H1 (cell line): ENCODE data around the gene WDR4. TPM values are rescaled to one million over a fixed set of nuclear protein-coding genes. Genes with fewer than 3 reads are reported as not detected.

Experiments used
- CTCF ChIA-PET: fragments of 300-600 bp; sonication (Branson Sonifier 250); formaldehyde crosslinking; loops from one replicate; lab custom pipeline; 2021; ENCODE audit not compliant: partially characterized antibody; lab: Charles Lee
- POLR2A ChIA-PET: fragments of 300-600 bp; sonication (Branson Sonifier 250); formaldehyde crosslinking; loops from one replicate; lab custom pipeline; 2021; ENCODE audit warnings: inconsistent platforms; ENCODE audit not compliant: partially characterized antibody; lab: Charles Lee
- DNase-seq, 2 experiments: peaks; one replicate each; pipeline versions ENCODE4 v3.0.0 to v3.0.0-alpha.2; 2010 to 2022; ENCODE audit warnings: low spot score in 2 of 2, low read depth in 1 of 2, mixed read lengths in 1 of 2
- FAIRE-seq: peaks from 2 replicates; lab custom pipeline; 2011; peaks lifted over from hg19 to GRCh38; lab: Jason Lieb, UNC
- H2AFZ ChIP-seq: 2 replicates; pipeline ENCODE4 v1.8.1; 2012; ENCODE audit warnings: low read length, inconsistent platforms
- H2AK5ac ChIP-seq: 2 replicates; pipeline ENCODE4 v1.6.1; 2013; ENCODE audit warnings: low read depth, low read length
- H2BK120ac ChIP-seq: replicated peaks from 2 replicates; pipeline ENCODE3; 2013; ENCODE audit warnings: low read depth, low read length, inconsistent platforms
- H2BK12ac ChIP-seq: 2 replicates; pipeline ENCODE4 v1.6.1; 2013; ENCODE audit warnings: low read depth, low read length
- H2BK15ac ChIP-seq: 2 replicates; pipeline ENCODE4 v1.6.1; 2013; ENCODE audit warnings: low read length
- H2BK20ac ChIP-seq: 2 replicates; pipeline ENCODE4 v1.6.1; 2013; ENCODE audit warnings: low read length
- H2BK5ac ChIP-seq: 2 replicates; pipeline ENCODE4 v1.6.1; 2013; ENCODE audit warnings: low read depth, low read length
- H3K14ac ChIP-seq: 2 replicates; pipeline ENCODE4 v1.6.1; 2013; ENCODE audit warnings: inconsistent platforms; ENCODE audit not compliant: insufficient read length
- H3K18ac ChIP-seq: 2 replicates; pipeline ENCODE4 v1.6.1; 2013; ENCODE audit warnings: low read length; ENCODE audit errors: extremely low read depth
- H3K23ac ChIP-seq: 2 replicates; pipeline ENCODE4 v1.6.1; 2013; ENCODE audit warnings: inconsistent platforms; ENCODE audit not compliant: insufficient read length
- H3K23me2 ChIP-seq: 2 replicates; pipeline ENCODE4 v1.6.1; 2013; ENCODE audit warnings: low read depth, low read length
- H3K27ac ChIP-seq: 2 replicates; pipeline ENCODE4 v1.6.1; 2011; ENCODE audit warnings: low read depth, low read length, inconsistent platforms
- H3K27me3 ChIP-seq, 4 experiments: replicated peaks in 1 of 4; 1 replicate in 1 of 4; 2 replicates in 3 of 4; pipeline versions ENCODE4 v1.6.1 to v1.8.1; 2011 to 2013; ENCODE audit warnings: low read length in 3 of 4, mild to moderate bottlenecking in 3 of 4, inconsistent platforms in 2 of 4, mixed read lengths in 2 of 4, moderate library complexity in 1 of 4; ENCODE audit not compliant: control insufficient read depth in 3 of 4, insufficient read depth in 3 of 4; ENCODE audit errors: extremely low read depth in 1 of 4
- H3K36me3 ChIP-seq, 4 experiments: 2 replicates each; pipeline versions ENCODE4 v1.6.1 to v1.8.1; 2011 to 2013; ENCODE audit warnings: mild to moderate bottlenecking in 4 of 4, low read length in 3 of 4, moderate library complexity in 2 of 4, control low read depth in 1 of 4, inconsistent platforms in 1 of 4; ENCODE audit not compliant: insufficient read depth in 4 of 4, control insufficient read depth in 2 of 4
- H3K4ac ChIP-seq: replicated peaks from 2 replicates; pipeline ENCODE3; 2013; ENCODE audit warnings: low read length, low read depth, mixed read lengths, inconsistent platforms; ENCODE audit not compliant: insufficient read length
- H3K4me1 ChIP-seq, 4 experiments: replicated peaks in 1 of 4; 1 replicate in 1 of 4; 2 replicates in 3 of 4; pipeline versions ENCODE4 v1.6.1 to v1.8.1; 2011 to 2013; ENCODE audit warnings: low read length in 3 of 4, inconsistent platforms in 2 of 4, mixed read lengths in 1 of 4; ENCODE audit not compliant: insufficient read depth in 4 of 4, control insufficient read depth in 3 of 4
- H3K4me2 ChIP-seq, 2 experiments: 2 replicates each; pipeline versions ENCODE4 v1.6.1 to v1.8.1; 2011 to 2013; ENCODE audit warnings: low read depth in 2 of 2, low read length in 2 of 2, control low read depth in 1 of 2, inconsistent platforms in 1 of 2, mild to moderate bottlenecking in 1 of 2; ENCODE audit not compliant: insufficient read depth in 1 of 2
- H3K4me3 ChIP-seq, 4 experiments: fragments of 200-600, 300-600 bp in 1 of 4; sonication (generic), shearing (Covaris generic), sonication (Bioruptor Twin) in 1 of 4; 2 replicates each; pipeline versions ENCODE4 v1.5.1 to v1.8.1; 2011 to 2016; ENCODE audit warnings: low read length in 4 of 4, low read depth in 3 of 4, control low read depth in 2 of 4, inconsistent platforms in 2 of 4, mild to moderate bottlenecking in 2 of 4, mixed read lengths in 1 of 4, moderate library complexity in 1 of 4; ENCODE audit not compliant: insufficient read depth in 2 of 4; ENCODE audit errors: extremely low read depth in 1 of 4
- H3K56ac ChIP-seq: replicated peaks from 2 replicates; pipeline ENCODE3; 2013; ENCODE audit warnings: low read depth, mild to moderate bottlenecking, mixed read lengths, low read length, inconsistent platforms; ENCODE audit not compliant: insufficient read length
- H3K79me1 ChIP-seq: 2 replicates; pipeline ENCODE4 v1.6.1; 2013; ENCODE audit warnings: low read depth, low read length, control low read depth
- H3K79me2 ChIP-seq, 2 experiments: 2 replicates each; pipeline versions ENCODE4 v1.6.1 to v1.8.1; 2012 to 2013; ENCODE audit warnings: low read length in 2 of 2, mild to moderate bottlenecking in 2 of 2, inconsistent platforms in 1 of 2; ENCODE audit not compliant: insufficient read depth in 2 of 2, control insufficient read depth in 1 of 2
- H3K9ac ChIP-seq, 4 experiments: replicated peaks in 1 of 4; 1 replicate in 1 of 4; 2 replicates in 3 of 4; pipeline versions ENCODE4 v1.6.1 to v1.8.1; 2011 to 2013; ENCODE audit warnings: low read depth in 3 of 4, low read length in 3 of 4, control low read depth in 2 of 4, mild to moderate bottlenecking in 2 of 4, moderate library complexity in 2 of 4, inconsistent platforms in 1 of 4; ENCODE audit errors: extremely low read depth in 1 of 4
- H3K9me3 ChIP-seq, 2 experiments: 2 replicates each; pipeline versions ENCODE4 v1.6.1 to v1.8.1; 2012 to 2013; ENCODE audit warnings: mild to moderate bottlenecking in 2 of 2, moderate library complexity in 2 of 2, control low read depth in 1 of 2, inconsistent platforms in 1 of 2, low read depth in 1 of 2, low read length in 1 of 2, mixed read lengths in 1 of 2; ENCODE audit not compliant: insufficient read depth in 2 of 2
- H4K20me1 ChIP-seq, 2 experiments: replicated peaks in 1 of 2; 2 replicates each; pipeline versions ENCODE3 to v1.8.1; 2011 to 2013; ENCODE audit warnings: inconsistent platforms in 2 of 2, low read length in 2 of 2, mild to moderate bottlenecking in 1 of 2; ENCODE audit not compliant: insufficient read depth in 2 of 2, control insufficient read depth in 1 of 2
- H4K5ac ChIP-seq: 2 replicates; pipeline ENCODE4 v1.6.1; 2013; ENCODE audit warnings: low read length, low read depth, mixed read lengths, inconsistent platforms; ENCODE audit not compliant: insufficient read length
- H4K8ac ChIP-seq: 2 replicates; pipeline ENCODE4 v1.8.0; 2013; ENCODE audit warnings: mild to moderate bottlenecking, moderate library complexity, low read length, inconsistent platforms; ENCODE audit not compliant: insufficient read depth; ENCODE audit errors: extremely low read depth
- H4K91ac ChIP-seq: replicated peaks from 2 replicates; pipeline ENCODE3; 2013; ENCODE audit warnings: low read length, mixed read lengths, inconsistent platforms; ENCODE audit not compliant: insufficient read length
- EP300 ChIP-seq, 2 experiments: IDR thresholded peaks; 1 replicate in 1 of 2; 2 replicates in 1 of 2; pipeline ENCODE4 v1.6.1; 2011 to 2012; ENCODE audit warnings: low read depth in 2 of 2, low read length in 2 of 2, mild to moderate bottlenecking in 2 of 2, borderline replicate concordance in 1 of 2, inconsistent platforms in 1 of 2, moderate library complexity in 1 of 2
- JUN ChIP-seq: IDR thresholded peaks from 2 replicates; pipeline ENCODE4 v1.6.1; 2011; ENCODE audit warnings: low read depth, mild to moderate bottlenecking, improper control_type of control experiment, low read length
- KDM5A ChIP-seq: fragments of 200-600 bp; IDR thresholded peaks from 2 replicates; pipeline ENCODE4 v1.7.1; 2012; ENCODE audit warnings: mild to moderate bottlenecking, low read length, inconsistent platforms, mixed read lengths
- POLR2A ChIP-seq, 2 experiments: IDR thresholded peaks; 1 replicate in 1 of 2; 2 replicates in 1 of 2; pipeline ENCODE4 v1.6.1; 2011; ENCODE audit warnings: low read depth in 2 of 2, low read length in 2 of 2, mild to moderate bottlenecking in 2 of 2; ENCODE audit errors: control extremely low read depth in 1 of 2
- RXRA ChIP-seq: IDR thresholded peaks from 2 replicates; pipeline ENCODE4 v1.6.1; 2011; ENCODE audit warnings: low read depth, mild to moderate bottlenecking, low read length, moderate library complexity; ENCODE audit not compliant: insufficient read depth
- SIN3A ChIP-seq, 2 experiments: IDR thresholded peaks in 1 of 2; conservative IDR thresholded peaks in 1 of 2; 2 replicates each; pipeline ENCODE4 v1.6.1; 2011 to 2012; ENCODE audit warnings: low read length in 2 of 2, improper control_type of control experiment in 1 of 2, low read depth in 1 of 2, mild to moderate bottlenecking in 1 of 2
- SP2 ChIP-seq: IDR thresholded peaks from 2 replicates; pipeline ENCODE4 v1.6.1; 2012; ENCODE audit warnings: mild to moderate bottlenecking, low read length, inconsistent platforms
- TBP ChIP-seq: IDR thresholded peaks from 2 replicates; pipeline ENCODE4 v1.6.1; 2011; ENCODE audit warnings: low read depth, low read length, improper control_type of control experiment
- TCF12 ChIP-seq: IDR thresholded peaks from 2 replicates; pipeline ENCODE4 v1.6.1; 2011; ENCODE audit warnings: low read depth, mild to moderate bottlenecking, low read length
- WGBS, 2 experiments: shearing (Covaris generic) in 1 of 2; methylation state at CpG; one replicate each; pipeline versions ENCODE4 v1.1.6 to v1.1.7; 2013 to 2015; ENCODE audit warnings: low lambda C conversion rate in 2 of 2, mixed read lengths in 2 of 2, inconsistent platforms in 1 of 2, low coverage in 1 of 2, missing lambda C conversion rate in 1 of 2; ENCODE audit not compliant: insufficient replicate concordance in 2 of 2, insufficient coverage in 1 of 2, insufficient read length in 1 of 2; ENCODE audit errors: extremely low coverage in 1 of 2, missing lambda C conversion rate in 1 of 2; 5-methylcytosine and 5-hydroxymethylcytosine counted together
- polyA plus RNA-seq, 7 experiments: library from polyadenylated mRNA; depleted of rRNA in 3 of 7; stranded (reverse) in 5 of 7; unstranded in 2 of 7; fragments of >200 nt in 5 of 7; fragments of 200-250 nt in 2 of 7; gene quantifications; 1 replicate in 5 of 7; 2 replicates in 1 of 7; 4 replicates in 1 of 7; pipeline versions ENCODE4 v1.2.1 to v1.2.3, GENCODE V29; 2011 to 2013; ENCODE audit warnings: missing spikeins in 2 of 7, mixed read lengths in 2 of 7
- total RNA-seq: library from RNA; stranded (reverse); fragmentation: NEBNext Ultra II Directional; extraction: Animal tissue kit (Norgen Biotek cat#: 25700); gene quantifications from 2 replicates; pipeline ENCODE4 v1.2.1, GENCODE V29; 2021
- TF ChIP-seq, protein P1 (sequence below): IDR thresholded peaks from 2 replicates; pipeline ENCODE4 v1.6.1; 2011; ENCODE audit warnings: low read depth, mild to moderate bottlenecking, low read length; ENCODE audit not compliant: insufficient read depth
- TF ChIP-seq, protein P2 (sequence below): IDR thresholded peaks from 2 replicates; pipeline ENCODE4 v1.6.1; 2012; ENCODE audit warnings: inconsistent platforms

The WDR4 gene
- total and polyA plus RNA-seq, 2 of the 8 experiments (the other 6 are each of a cell fraction or from before 2014, with no cell fraction given) = 28.9 to 47.8 TPM

DNA sequence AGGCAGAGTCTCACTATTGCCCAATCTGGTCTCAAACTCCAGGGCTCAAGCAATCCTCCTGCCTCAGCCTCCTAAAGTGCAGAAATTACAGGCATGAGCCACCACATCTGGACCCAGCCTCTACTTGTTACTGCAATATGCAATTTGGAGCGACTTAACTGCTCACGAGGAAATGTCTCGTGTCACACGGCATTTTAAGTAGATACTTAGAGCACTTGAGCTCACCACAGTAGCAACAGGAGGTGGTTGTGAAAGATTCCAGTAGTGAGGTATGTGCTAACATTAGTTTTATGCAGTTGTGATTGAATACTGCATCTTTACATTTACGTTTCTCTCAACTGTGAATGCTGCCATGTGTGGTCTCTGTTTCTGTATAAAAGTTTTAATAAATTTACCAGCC is 8.0 kb upstream of the WDR4 start:
- ChIA-PET POLR2A (interaction anchor here (0.8 to 3.4 kb wide), 2 partner anchors 8 to 52 kb away, joined by 3 to 23 read pairs; partner anchors contain the start of gene WDR4), CTCF (no interaction called here)
- Histone ChIP-seq H3K23ac (no peak overlapping the region), H2BK20ac (no peak overlapping the region), H2BK5ac (no peak overlapping the region), H3K9me3 (no peaks in the 10 kb centered on the region), H3K4me3 (no peak overlapping the region), H3K79me1 (no peaks in the 10 kb centered on the region)
- TF ChIP-seq, protein P1, sequence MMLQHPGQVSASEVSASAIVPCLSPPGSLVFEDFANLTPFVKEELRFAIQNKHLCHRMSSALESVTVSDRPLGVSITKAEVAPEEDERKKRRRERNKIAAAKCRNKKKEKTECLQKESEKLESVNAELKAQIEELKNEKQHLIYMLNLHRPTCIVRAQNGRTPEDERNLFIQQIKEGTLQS = no peak
- TF ChIP-seq SIN3A (conservative IDR thresholded peaks at IDR 0.05 in 1 of 2, IDR thresholded peaks at IDR 0.05 in 1 of 2; ENCODE audit: low read depth in 1 of 2, low read length in 2 of 2) = no peak
- no peak for TF ChIP-seq JUN
- TF ChIP-seq TBP = no peak
- no peak for TF ChIP-seq RXRA
- no peak for TF ChIP-seq SP2
- TF ChIP-seq, protein P2, sequence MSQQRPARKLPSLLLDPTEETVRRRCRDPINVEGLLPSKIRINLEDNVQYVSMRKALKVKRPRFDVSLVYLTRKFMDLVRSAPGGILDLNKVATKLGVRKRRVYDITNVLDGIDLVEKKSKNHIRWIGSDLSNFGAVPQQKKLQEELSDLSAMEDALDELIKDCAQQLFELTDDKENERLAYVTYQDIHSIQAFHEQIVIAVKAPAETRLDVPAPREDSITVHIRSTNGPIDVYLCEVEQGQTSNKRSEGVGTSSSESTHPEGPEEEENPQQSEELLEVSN = no peak
- no peak for TF ChIP-seq TCF12
- no peak for TF ChIP-seq POLR2A (IDR thresholded peaks at IDR 0.05; ENCODE audit: control extremely low read depth in 1 of 2, low read depth in 2 of 2, low read length in 2 of 2)
- TF ChIP-seq KDM5A = no peak
- TF ChIP-seq EP300 (IDR thresholded peaks at IDR 0.05; ENCODE audit: borderline replicate concordance in 1 of 2, low read depth in 2 of 2, low read length in 2 of 2) = no peak
- TF ChIP-seq, all 59 proteins: peak for 0
- Histone ChIP-seq H3K27me3 (no peaks in the 10 kb centered on the region), H2AK5ac (no peak overlapping the region), H2AFZ (no peak overlapping the region), H3K27ac (no peak overlapping the region), H3K4me2 (no peak overlapping the region), H3K36me3 (no peaks in the 10 kb centered on the region), H2BK120ac (no peak overlapping the region), H3K9ac (no peak overlapping the region), H3K14ac (no peak overlapping the region), H4K91ac (no peak overlapping the region), H2BK15ac (no peak overlapping the region), H3K79me2 (no peaks in the 10 kb centered on the region), H4K5ac (no peak overlapping the region), H3K4me1 (no peaks in the 10 kb centered on the region), H3K56ac (no peak overlapping the region), H4K20me1 (no peaks in the 10 kb centered on the region), H3K4ac (no peak overlapping the region), H2BK12ac (no peak overlapping the region), H3K23me2 (no peaks in the 10 kb centered on the region), H4K8ac (no peak overlapping the region), H3K18ac (no peak overlapping the region)
- DNase-seq (no peak), FAIRE-seq (no peak)
- whole genome bisulfite sequencing, 2 experiments = 94% methylated on average over 5 of the region's 5 CpGs; no CpG with 5 or more reads in 1 of the 2 experiments
